Measurements from ENCODE around the gene IDH3G.

DNA sequence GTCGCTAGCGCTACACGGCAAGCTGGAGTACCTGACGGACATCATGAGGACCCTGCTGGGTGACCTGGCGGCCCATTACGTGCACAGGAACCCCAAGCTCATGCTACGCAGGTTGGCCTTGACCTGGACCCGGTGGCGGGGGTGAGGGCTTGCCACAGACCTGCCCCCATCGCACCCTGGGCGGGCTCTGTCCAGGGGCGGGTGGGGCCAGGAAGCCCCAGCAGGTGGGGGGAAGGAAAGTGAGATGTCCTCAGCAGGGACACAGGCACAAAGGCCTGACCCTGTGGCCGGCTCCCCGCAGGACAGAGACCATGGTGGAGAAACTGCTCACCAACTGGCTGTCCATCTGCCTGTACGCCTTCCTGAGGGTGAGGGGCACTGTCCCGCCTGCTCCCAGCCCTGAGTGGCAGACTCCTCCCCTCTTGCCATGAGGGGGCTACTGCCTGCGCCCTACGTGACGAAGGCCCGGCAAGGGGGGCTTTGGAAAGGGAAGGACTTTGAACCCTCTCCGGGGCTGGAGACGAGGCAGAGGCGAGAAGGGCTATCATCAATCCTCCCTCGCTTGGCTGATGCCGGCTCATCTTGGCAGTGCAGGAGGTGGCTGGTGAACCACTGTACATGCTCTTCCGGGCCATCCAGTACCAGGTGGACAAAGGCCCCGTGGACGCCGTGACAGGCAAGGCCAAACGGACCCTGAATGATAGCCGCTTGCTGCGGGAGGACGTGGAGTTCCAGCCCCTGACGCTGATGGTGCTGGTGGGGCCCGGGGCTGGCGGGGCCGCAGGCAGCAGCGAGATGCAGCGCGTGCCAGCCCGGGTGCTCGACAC, 18.7 kb downstream of the IDH3G start:
- TF ChIP-seq CTCF (IDR thresholded peaks at IDR 0.05) (no peak), SIN3A (IDR thresholded peaks at IDR 0.05; ENCODE audit: borderline replicate concordance, insufficient read depth, low read depth, low read length) (no peak), POLR2AphosphoS5 (IDR thresholded peaks at IDR 0.05; ENCODE audit: low read depth, low read length) (no peak), TCF7L2 (IDR thresholded peaks at IDR 0.05; ENCODE audit: low read depth, low read length) (no peak)
- TF ChIP-seq, protein P1, sequence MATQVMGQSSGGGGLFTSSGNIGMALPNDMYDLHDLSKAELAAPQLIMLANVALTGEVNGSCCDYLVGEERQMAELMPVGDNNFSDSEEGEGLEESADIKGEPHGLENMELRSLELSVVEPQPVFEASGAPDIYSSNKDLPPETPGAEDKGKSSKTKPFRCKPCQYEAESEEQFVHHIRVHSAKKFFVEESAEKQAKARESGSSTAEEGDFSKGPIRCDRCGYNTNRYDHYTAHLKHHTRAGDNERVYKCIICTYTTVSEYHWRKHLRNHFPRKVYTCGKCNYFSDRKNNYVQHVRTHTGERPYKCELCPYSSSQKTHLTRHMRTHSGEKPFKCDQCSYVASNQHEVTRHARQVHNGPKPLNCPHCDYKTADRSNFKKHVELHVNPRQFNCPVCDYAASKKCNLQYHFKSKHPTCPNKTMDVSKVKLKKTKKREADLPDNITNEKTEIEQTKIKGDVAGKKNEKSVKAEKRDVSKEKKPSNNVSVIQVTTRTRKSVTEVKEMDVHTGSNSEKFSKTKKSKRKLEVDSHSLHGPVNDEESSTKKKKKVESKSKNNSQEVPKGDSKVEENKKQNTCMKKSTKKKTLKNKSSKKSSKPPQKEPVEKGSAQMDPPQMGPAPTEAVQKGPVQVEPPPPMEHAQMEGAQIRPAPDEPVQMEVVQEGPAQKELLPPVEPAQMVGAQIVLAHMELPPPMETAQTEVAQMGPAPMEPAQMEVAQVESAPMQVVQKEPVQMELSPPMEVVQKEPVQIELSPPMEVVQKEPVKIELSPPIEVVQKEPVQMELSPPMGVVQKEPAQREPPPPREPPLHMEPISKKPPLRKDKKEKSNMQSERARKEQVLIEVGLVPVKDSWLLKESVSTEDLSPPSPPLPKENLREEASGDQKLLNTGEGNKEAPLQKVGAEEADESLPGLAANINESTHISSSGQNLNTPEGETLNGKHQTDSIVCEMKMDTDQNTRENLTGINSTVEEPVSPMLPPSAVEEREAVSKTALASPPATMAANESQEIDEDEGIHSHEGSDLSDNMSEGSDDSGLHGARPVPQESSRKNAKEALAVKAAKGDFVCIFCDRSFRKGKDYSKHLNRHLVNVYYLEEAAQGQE (IDR thresholded peaks at IDR 0.05; ENCODE audit: insufficient read depth in 1 of 2, low read depth in 2 of 2, low read length in 1 of 2), result no peak
